Brain microvascular endothelial cell (primary cell): Measurements from ENCODE around the gene DNAH11.
A peak's percentile ranks its signal among the peaks of the same experiment; 100 is the strongest.

Experiments
- DNase-seq: peaks from one replicate; pipeline ENCODE4 v3.0.0-alpha.2; 2020
- H3K27ac ChIP-seq: fragments of 250-450 bp; sonication (Bioruptor Pico); 2 replicates; pipeline ENCODE4 v1.5.1; 2020; ENCODE audit warnings: mild to moderate bottlenecking, moderate library complexity
- H3K27me3 ChIP-seq: fragments of 250-450 bp; sonication (Bioruptor Pico); replicated peaks from 2 replicates; pipeline ENCODE4 v1.5.1; 2020; ENCODE audit warnings: mild to moderate bottlenecking
- H3K36me3 ChIP-seq: fragments of 250-450 bp; sonication (Bioruptor Pico); replicated peaks from 2 replicates; pipeline ENCODE4 v1.5.1; 2020; ENCODE audit warnings: mild to moderate bottlenecking
- H3K4me3 ChIP-seq: 2 replicates; pipeline ENCODE4 v1.5.1; 2011; ENCODE audit warnings: low read depth, mild to moderate bottlenecking, control low read depth, low read length, moderate library complexity
- in situ Hi-C: cut with HindIII; loops from 2 replicates; pipeline ENCODE4 v1.10.0; 2017; ENCODE audit warnings: low sequenced_read_pairs, low pct_ligation_motif_present
- TF ChIP-seq, protein P1 (sequence below): IDR thresholded peaks from 2 replicates; pipeline ENCODE4 v1.5.1; 2011; ENCODE audit warnings: low read depth, mild to moderate bottlenecking, moderate library complexity, low read length, control low read depth, inconsistent platforms; ENCODE audit errors: missing control alignments

DNAH11 gene

DNA sequence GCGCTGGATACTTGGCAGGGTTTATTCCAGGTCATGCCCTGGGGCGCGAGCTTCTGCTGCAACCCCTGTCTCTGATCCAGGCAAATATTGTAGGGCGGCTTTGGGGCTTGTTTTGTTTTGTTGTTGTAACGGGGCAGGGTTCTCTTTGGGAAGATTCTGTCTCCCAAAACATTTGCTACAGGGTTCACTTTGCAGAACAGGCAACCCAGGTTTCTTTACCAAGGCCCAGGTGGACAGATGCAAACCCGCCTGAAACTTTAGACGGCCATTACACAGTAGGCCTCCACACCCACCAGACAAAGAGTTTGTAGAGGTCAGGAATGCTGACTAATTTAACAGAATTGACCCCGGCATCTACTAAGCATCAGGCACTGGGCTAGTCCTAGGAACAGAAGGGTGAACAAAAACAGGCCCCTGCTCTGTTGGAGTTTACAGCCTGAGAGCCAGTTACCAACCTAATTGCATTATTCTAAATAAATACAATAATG is 403.4 kb downstream of the DNAH11 start:
- in situ Hi-C loops: no loop called here
- Histone ChIP-seq H3K36me3 (no peaks in the 10 kb centered on the region), H3K27ac (peak overlapping the region; percentile 87), H3K4me3 (peak overlapping the region; percentile 80), H3K27me3 (no peaks in the 10 kb centered on the region)
- TF ChIP-seq, protein P1, sequence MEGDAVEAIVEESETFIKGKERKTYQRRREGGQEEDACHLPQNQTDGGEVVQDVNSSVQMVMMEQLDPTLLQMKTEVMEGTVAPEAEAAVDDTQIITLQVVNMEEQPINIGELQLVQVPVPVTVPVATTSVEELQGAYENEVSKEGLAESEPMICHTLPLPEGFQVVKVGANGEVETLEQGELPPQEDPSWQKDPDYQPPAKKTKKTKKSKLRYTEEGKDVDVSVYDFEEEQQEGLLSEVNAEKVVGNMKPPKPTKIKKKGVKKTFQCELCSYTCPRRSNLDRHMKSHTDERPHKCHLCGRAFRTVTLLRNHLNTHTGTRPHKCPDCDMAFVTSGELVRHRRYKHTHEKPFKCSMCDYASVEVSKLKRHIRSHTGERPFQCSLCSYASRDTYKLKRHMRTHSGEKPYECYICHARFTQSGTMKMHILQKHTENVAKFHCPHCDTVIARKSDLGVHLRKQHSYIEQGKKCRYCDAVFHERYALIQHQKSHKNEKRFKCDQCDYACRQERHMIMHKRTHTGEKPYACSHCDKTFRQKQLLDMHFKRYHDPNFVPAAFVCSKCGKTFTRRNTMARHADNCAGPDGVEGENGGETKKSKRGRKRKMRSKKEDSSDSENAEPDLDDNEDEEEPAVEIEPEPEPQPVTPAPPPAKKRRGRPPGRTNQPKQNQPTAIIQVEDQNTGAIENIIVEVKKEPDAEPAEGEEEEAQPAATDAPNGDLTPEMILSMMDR: no peak
- no peak for DNase-seq

- no peak overlapping the region for H3K4me3 ChIP-seq
- no peak overlapping the region for H3K27ac ChIP-seq
- in situ Hi-C loops: no loop called here
- H3K36me3 ChIP-seq: no peaks in the 10 kb centered on the region
- TF ChIP-seq, protein P1: no peak
- no peaks in the 10 kb centered on the region for H3K27me3 ChIP-seq
- DNase-seq: no peak
Measured at GRCh38 chr7:21947056-21947455, 404.2 kb downstream of the DNAH11 start.

- Histone ChIP-seq H3K27ac (no peak overlapping the region), H3K4me3 (no peak overlapping the region), H3K27me3 (no peaks in the 10 kb centered on the region), H3K36me3 (no peaks in the 10 kb centered on the region)
- DNase-seq: no peak
- in situ Hi-C loops: no loop called here
- TF ChIP-seq, protein P1: no peak
Measured at GRCh38 chr7:21947946-21948345, 405.1 kb downstream of the DNAH11 start.

- DNase-seq: no peak
- Histone ChIP-seq H3K27me3 (no peaks in the 10 kb centered on the region), H3K27ac (no peak overlapping the region), H3K36me3 (no peaks in the 10 kb centered on the region), H3K4me3 (no peak overlapping the region)
- in situ Hi-C loops: no loop called here
- TF ChIP-seq, protein P1: no peak
Measured at GRCh38 chr7:21948364-21948763, 405.5 kb downstream of the DNAH11 start.

- Histone ChIP-seq H3K4me3 (no peak overlapping the region), H3K27ac (no peak overlapping the region), H3K36me3 (no peaks in the 10 kb centered on the region), H3K27me3 (no peaks in the 10 kb centered on the region)
- TF ChIP-seq, protein P1: no peak
- in situ Hi-C loops: no loop called here
- DNase-seq: no peak
Measured at GRCh38 chr7:21948887-21949540, 406.2 kb downstream of the DNAH11 start.
